Sigmoid colon (tissue), 4 donors: ENCODE measurements around the gene LIMA1.

Experiments
- EP300 ChIP-seq, 4 donors: sonication (generic); formaldehyde crosslinking; IDR thresholded peaks; one replicate each; pipeline ENCODE4 v1.6.1; 2017; ENCODE audit warnings: antibody characterized with exemption in 4 of 4
- POLR2A ChIP-seq, 2 donors: fragments of 450-650 bp; IDR thresholded peaks; one replicate each; pipeline ENCODE4 v1.6.1; 2016; ENCODE audit warnings: antibody characterized with exemption in 2 of 2, mild to moderate bottlenecking in 2 of 2, moderate library complexity in 2 of 2
- POLR2AphosphoS5 ChIP-seq, 4 donors: sonication (generic); formaldehyde crosslinking; IDR thresholded peaks; one replicate each; pipeline ENCODE4 v1.6.1; 2017; ENCODE audit warnings: antibody characterized with exemption in 4 of 4
- TF ChIP-seq, protein P1 (sequence below), 4 experiments: fragments of 450-650 bp in 3 of 4; fragments of 200-600 bp in 1 of 4; IDR thresholded peaks; one replicate each; pipeline ENCODE4 v1.5.1; 2016 to 2019; ENCODE audit warnings: antibody characterized with exemption in 4 of 4, mild to moderate bottlenecking in 3 of 4, moderate library complexity in 2 of 4

DNA sequence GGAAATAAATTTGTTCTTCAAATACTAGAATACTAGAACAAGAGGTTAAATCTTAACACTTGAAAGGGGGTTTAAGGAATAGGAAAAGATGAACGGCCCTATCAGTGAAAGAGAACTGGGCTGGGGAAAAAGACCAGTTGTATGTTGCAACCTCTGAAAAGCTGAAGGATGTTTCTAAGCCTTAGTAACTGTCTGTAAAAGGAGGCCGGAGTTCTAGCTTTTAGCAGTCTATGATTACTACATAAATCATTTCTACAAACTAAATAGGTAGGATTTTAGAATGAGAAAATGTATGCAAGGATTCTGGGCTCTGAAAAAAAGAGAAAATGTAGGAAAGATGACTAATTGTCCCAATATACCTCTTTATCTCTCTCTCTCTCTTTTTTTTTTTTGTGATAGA lies 121.1 kb downstream of the LIMA1 start:
- no peak for TF ChIP-seq POLR2A (IDR thresholded peaks at IDR 0.05)
- TF ChIP-seq, protein P1, sequence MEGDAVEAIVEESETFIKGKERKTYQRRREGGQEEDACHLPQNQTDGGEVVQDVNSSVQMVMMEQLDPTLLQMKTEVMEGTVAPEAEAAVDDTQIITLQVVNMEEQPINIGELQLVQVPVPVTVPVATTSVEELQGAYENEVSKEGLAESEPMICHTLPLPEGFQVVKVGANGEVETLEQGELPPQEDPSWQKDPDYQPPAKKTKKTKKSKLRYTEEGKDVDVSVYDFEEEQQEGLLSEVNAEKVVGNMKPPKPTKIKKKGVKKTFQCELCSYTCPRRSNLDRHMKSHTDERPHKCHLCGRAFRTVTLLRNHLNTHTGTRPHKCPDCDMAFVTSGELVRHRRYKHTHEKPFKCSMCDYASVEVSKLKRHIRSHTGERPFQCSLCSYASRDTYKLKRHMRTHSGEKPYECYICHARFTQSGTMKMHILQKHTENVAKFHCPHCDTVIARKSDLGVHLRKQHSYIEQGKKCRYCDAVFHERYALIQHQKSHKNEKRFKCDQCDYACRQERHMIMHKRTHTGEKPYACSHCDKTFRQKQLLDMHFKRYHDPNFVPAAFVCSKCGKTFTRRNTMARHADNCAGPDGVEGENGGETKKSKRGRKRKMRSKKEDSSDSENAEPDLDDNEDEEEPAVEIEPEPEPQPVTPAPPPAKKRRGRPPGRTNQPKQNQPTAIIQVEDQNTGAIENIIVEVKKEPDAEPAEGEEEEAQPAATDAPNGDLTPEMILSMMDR (IDR thresholded peaks at IDR 0.05): no peak
- TF ChIP-seq POLR2AphosphoS5 (IDR thresholded peaks at IDR 0.05): no peak
- no peak for TF ChIP-seq EP300 (IDR thresholded peaks at IDR 0.05)
